HL-60 (cell line): Measurements from ENCODE around the gene MIF4GD.

Source experiments
- DNase-seq, 2 experiments: peaks; one replicate each; pipeline ENCODE4 v3.0.0-alpha.2; 2010 to 2020; ENCODE audit warnings: low read depth in 1 of 2, low spot score in 1 of 2
- H3K27ac ChIP-seq: fragments of 250-450 bp; sonication (Bioruptor Pico); replicated peaks from 2 replicates; pipeline ENCODE4 v1.5.1; 2020; ENCODE audit warnings: mild to moderate bottlenecking, moderate library complexity
- H3K27me3 ChIP-seq: fragments of 250-450 bp; sonication (Bioruptor Pico); 2 replicates; pipeline ENCODE4 v1.5.1; 2021; ENCODE audit warnings: mild to moderate bottlenecking, moderate library complexity; ENCODE audit not compliant: insufficient read depth, poor library complexity, severe bottlenecking
- H3K4me3 ChIP-seq: replicated peaks from 2 replicates; pipeline ENCODE4 v1.5.1; 2011; ENCODE audit warnings: mild to moderate bottlenecking, control low read depth, low read length; ENCODE audit not compliant: insufficient read depth
- GABPA ChIP-seq: IDR thresholded peaks from 2 replicates; pipeline ENCODE4 v1.6.1; 2012; ENCODE audit warnings: low read depth
- POLR2AphosphoS5 ChIP-seq: IDR thresholded peaks from 2 replicates; pipeline ENCODE4 v1.6.1; 2012; ENCODE audit warnings: low read depth
- REST ChIP-seq: IDR thresholded peaks from 2 replicates; pipeline ENCODE4 v1.6.1; 2012; ENCODE audit warnings: low read depth; ENCODE audit not compliant: insufficient replicate concordance
- SPI1 ChIP-seq: IDR thresholded peaks from 2 replicates; pipeline ENCODE4 v1.6.1; 2012; ENCODE audit warnings: low read depth, mild to moderate bottlenecking, borderline replicate concordance
- TF ChIP-seq, protein P1 (sequence below): IDR thresholded peaks from one replicate; pipeline ENCODE4 v1.5.1; 2011; ENCODE audit warnings: low read length, control low read depth, inconsistent platforms; ENCODE audit not compliant: insufficient read depth

MIF4GD gene

DNA sequence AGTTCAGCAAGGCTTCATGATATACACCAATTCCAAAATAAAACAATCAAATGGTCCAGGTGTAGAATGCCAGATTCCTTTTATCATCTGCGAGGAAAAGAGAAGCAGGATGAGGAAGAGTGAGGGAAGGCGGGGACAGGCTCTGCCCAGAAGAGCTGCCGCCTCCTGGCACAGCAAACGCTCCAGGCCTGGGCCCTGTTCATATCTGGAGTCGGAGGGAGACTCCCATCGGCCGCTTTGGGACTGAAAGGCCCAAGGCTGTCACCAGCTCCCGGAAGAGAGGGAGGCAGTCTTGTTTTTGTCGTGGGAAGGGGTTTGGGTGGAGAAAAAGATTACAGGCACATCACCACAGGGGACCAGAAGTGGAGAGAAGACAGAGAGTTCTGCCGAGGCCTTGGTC, 47.2 kb upstream of the MIF4GD start:
- Histone ChIP-seq H3K27me3 (no peaks in the 10 kb centered on the region), H3K27ac (peak overlapping the region; percentile 19; the same call in 1 of the 2 replicates), H3K4me3 (no peak overlapping the region)
- no peak for DNase-seq
- TF ChIP-seq, protein P1, sequence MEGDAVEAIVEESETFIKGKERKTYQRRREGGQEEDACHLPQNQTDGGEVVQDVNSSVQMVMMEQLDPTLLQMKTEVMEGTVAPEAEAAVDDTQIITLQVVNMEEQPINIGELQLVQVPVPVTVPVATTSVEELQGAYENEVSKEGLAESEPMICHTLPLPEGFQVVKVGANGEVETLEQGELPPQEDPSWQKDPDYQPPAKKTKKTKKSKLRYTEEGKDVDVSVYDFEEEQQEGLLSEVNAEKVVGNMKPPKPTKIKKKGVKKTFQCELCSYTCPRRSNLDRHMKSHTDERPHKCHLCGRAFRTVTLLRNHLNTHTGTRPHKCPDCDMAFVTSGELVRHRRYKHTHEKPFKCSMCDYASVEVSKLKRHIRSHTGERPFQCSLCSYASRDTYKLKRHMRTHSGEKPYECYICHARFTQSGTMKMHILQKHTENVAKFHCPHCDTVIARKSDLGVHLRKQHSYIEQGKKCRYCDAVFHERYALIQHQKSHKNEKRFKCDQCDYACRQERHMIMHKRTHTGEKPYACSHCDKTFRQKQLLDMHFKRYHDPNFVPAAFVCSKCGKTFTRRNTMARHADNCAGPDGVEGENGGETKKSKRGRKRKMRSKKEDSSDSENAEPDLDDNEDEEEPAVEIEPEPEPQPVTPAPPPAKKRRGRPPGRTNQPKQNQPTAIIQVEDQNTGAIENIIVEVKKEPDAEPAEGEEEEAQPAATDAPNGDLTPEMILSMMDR: no peak
- TF ChIP-seq REST (no peak), GABPA (no peak), SPI1 (no peak), POLR2AphosphoS5 (no peak)

- TF ChIP-seq GABPA (no peak), POLR2AphosphoS5 (no peak), REST (no peak), SPI1 (no peak)
- TF ChIP-seq, protein P1: no peak
- Histone ChIP-seq H3K27me3 (no peaks in the 10 kb centered on the region), H3K27ac (peak overlapping the region; percentile 52), H3K4me3 (no peak overlapping the region)
- DNase-seq: peak in 1 of 2 experiments; percentile 43
Observed at GRCh38 chr17:75317671-75318070, 46.6 kb upstream of the MIF4GD start.

GRCh38 chr17:75316253-75316652, 45.2 kb upstream of the MIF4GD start:
- Histone ChIP-seq H3K27me3 (no peaks in the 10 kb centered on the region), H3K27ac (peak overlapping the region; percentile 8), H3K4me3 (no peak overlapping the region)
- 0 out of 2 replicates have a peak, but pooled peaks have one; percentile 30 for TF ChIP-seq POLR2AphosphoS5
- TF ChIP-seq GABPA: no peak
- TF ChIP-seq SPI1: no peak
- no peak for DNase-seq

DNA sequence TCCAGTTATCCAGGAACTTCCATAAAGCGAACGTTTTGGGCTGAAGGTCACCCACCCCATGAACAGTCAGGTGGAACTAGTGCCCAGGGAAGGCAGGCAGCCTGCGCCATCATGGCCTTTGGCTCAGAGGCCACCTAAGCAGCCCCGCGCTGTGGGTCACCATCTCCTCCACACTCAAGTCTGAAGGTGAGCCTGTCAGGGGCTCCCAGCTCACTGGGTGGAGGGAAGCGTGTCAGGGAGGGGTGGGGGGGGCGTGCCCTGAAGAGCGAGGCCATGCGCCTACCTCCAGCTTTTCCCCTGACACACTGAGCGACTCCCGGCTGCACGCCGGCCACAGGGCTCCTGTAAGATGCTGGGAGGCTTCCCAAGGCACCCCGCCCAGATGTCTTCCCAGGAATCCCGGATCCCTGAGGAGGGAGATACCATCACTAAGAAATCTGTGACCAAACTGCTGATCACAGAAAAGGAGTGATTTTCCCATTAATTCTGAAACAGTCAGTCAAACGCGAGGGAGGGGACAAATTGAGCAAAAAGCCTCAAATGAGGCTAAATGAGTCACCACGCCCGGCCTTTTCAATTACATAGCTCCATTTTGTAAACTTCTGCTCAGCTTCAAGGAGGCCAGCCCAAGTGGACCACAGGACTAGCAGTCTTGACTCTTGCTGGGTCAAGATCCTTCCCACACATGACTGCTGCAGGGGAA, 44.7 kb upstream of the MIF4GD start:
- H3K27me3 ChIP-seq: no peaks in the 10 kb centered on the region
- peak overlapping the region; percentile 8 for H3K27ac ChIP-seq
- peak in 1 of 2 experiments; percentile 46 for DNase-seq
- TF ChIP-seq POLR2AphosphoS5 (peak; percentile 15; the same call in 1 of the 2 replicates), REST (no peak), SPI1 (no peak), GABPA (no peak)
- TF ChIP-seq, protein P1: no peak
- H3K4me3 ChIP-seq: no peak overlapping the region
